ENCODE results near the gene WFDC1. TPM values are rescaled to one million over a fixed set of nuclear protein-coding genes. Genes with fewer than 3 reads are reported as not detected.

The WFDC1 gene
- total and polyA plus RNA-seq, 2 donors (not counting 3 experiments of a cell fraction or from before 2014, with no cell fraction given): not detected

DNA sequence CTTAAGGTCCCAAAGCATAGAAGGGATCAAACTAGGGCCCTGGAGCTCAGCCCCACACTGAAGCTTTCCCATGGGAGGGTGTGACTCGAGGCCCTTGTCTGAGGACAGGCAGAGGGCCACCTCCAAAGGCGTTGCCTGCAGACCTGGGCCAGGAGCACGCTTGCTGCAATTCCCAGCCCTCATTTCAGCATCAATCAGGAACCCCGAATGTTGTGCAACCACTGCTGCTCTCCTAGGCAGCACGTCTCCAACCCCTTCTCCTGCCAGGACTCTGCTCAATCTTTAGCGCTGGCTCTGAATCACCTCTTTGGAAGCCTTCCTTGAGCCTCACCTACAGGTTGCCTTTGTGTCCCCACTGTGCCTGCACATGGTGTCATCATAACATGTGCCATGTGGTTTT is 59.6 kb downstream of the WFDC1 start:
- H3K36me3 ChIP-seq (ENCODE audit: control insufficient read depth in 2 of 2, extremely low read depth in 1 of 2, insufficient read depth in 2 of 2, low read length in 2 of 2): no peaks in the 10 kb centered on the region
- no peak overlapping the region for H3K27ac ChIP-seq (ENCODE audit: insufficient read depth, low read depth, low read length)
- no peak overlapping the region for H3K9ac ChIP-seq (replicated peaks; ENCODE audit: extremely low read depth, insufficient read depth, low read length)
- FAIRE-seq: no peak
- no peak overlapping the region for H3K4me2 ChIP-seq (ENCODE audit: insufficient read depth, low read length)
- H3K79me2 ChIP-seq (ENCODE audit: control insufficient read depth, insufficient read depth, low read length): no peaks in the 10 kb centered on the region
- H3K27me3 ChIP-seq (ENCODE audit: control insufficient read depth in 2 of 2, insufficient read depth in 2 of 2, low read length in 2 of 2): no peaks in the 10 kb centered on the region
- ChIA-PET CTCF (no interaction called here), POLR2A (no interaction called here)
- BruUV-seq (replicated peaks): no TSS peak
- no peaks in the 10 kb centered on the region for H3K9me1 ChIP-seq (replicated peaks; ENCODE audit: control insufficient read depth, extremely low read depth, insufficient read depth, low read length)
- H3K4me3 ChIP-seq (replicated peaks in 1 of 3; ENCODE audit: insufficient read depth in 1 of 3, low read depth in 1 of 3, low read length in 3 of 3): no peak overlapping the region
- no peak for TF ChIP-seq FOS (IDR thresholded peaks at IDR 0.05; ENCODE audit: borderline replicate concordance, insufficient read depth, low read length)
- TF ChIP-seq JUN (IDR thresholded peaks at IDR 0.05; ENCODE audit: borderline replicate concordance, insufficient read depth, insufficient read length, low read depth): no peak
- no peak for TF ChIP-seq POLR2AphosphoS5 (IDR thresholded peaks at IDR 0.05; ENCODE audit: insufficient read depth, low read depth, low read length)
- TF ChIP-seq MAX (IDR thresholded peaks at IDR 0.05; ENCODE audit: insufficient read depth, insufficient read length): no peak
- TF ChIP-seq GATA2 (IDR thresholded peaks at IDR 0.05; ENCODE audit: insufficient read depth, insufficient read length, low read depth, low read length): no peak
- TF ChIP-seq POLR2A (IDR thresholded peaks at IDR 0.05; ENCODE audit: low read depth, low read length): no peak
- no peak for TF ChIP-seq MYC (IDR thresholded peaks at IDR 0.05; ENCODE audit: low read depth, low read length)
- TF ChIP-seq EZH2 (IDR thresholded peaks at IDR 0.05; ENCODE audit: borderline replicate concordance, low read depth, low read length, severe bottlenecking): no peak
- TF ChIP-seq CTCF (IDR thresholded peaks at IDR 0.05; ENCODE audit: extremely low read depth in 1 of 2, insufficient read depth in 1 of 2, low read depth in 1 of 2, low read length in 2 of 2): no peak
- DNase-seq (ENCODE audit: low read depth, low spot score): no peak
- H3K4me1 ChIP-seq (ENCODE audit: control insufficient read depth, extremely low read depth, insufficient read depth, low read length): no peaks in the 10 kb centered on the region
- intact Hi-C loops (cut with micrococcal nuclease) (no loop called here), dilution Hi-C loops (cut with MboI; ENCODE audit: extremely low pct_ligation_motif_present, low sequenced_read_pairs) (no loop called here)
- H4K20me1 ChIP-seq (replicated peaks; ENCODE audit: control insufficient read depth, extremely low read depth, insufficient read depth, low read length): no peaks in the 10 kb centered on the region
- H2AFZ ChIP-seq (ENCODE audit: low read depth, low read length): no peak overlapping the region
- H3K9me3 ChIP-seq (replicated peaks; ENCODE audit: control insufficient read depth, insufficient read depth, low read length): no peaks in the 10 kb centered on the region
